Ishikawa (cell line): ENCODE measurements around the gene CFI.

Experiments
- CEBPB ChIP-seq: IDR thresholded peaks from 2 replicates; pipeline ENCODE4 v1.6.1; 2012
- CREB1 ChIP-seq: IDR thresholded peaks from 2 replicates; pipeline ENCODE4 v1.6.1; 2012; ENCODE audit warnings: low read depth
- EGR1 ChIP-seq: IDR thresholded peaks from 2 replicates; pipeline ENCODE4 v1.6.1; 2012
- EP300 ChIP-seq: IDR thresholded peaks from 2 replicates; pipeline ENCODE4 v1.6.1; 2012; ENCODE audit warnings: borderline replicate concordance
- FOXM1 ChIP-seq: IDR thresholded peaks from 2 replicates; pipeline ENCODE4 v1.6.1; 2012; ENCODE audit warnings: low read depth, borderline replicate concordance
- MAX ChIP-seq: IDR thresholded peaks from 2 replicates; pipeline ENCODE4 v1.6.1; 2012
- NFIC ChIP-seq: IDR thresholded peaks from 2 replicates; pipeline ENCODE4 v1.6.1; 2012
- RAD21 ChIP-seq: IDR thresholded peaks from 2 replicates; pipeline ENCODE4 v1.6.1; 2012; ENCODE audit warnings: low read depth
- REST ChIP-seq: IDR thresholded peaks from 2 replicates; pipeline ENCODE4 v1.6.1; 2012; ENCODE audit warnings: low read depth, mild to moderate bottlenecking
- TAF1 ChIP-seq: IDR thresholded peaks from 2 replicates; pipeline ENCODE4 v1.6.1; 2012; ENCODE audit warnings: low read depth, mild to moderate bottlenecking
- TCF12 ChIP-seq: IDR thresholded peaks from 2 replicates; pipeline ENCODE4 v1.6.1; 2012; ENCODE audit warnings: low read depth
- TEAD4 ChIP-seq: IDR thresholded peaks from 2 replicates; pipeline ENCODE4 v1.6.1; 2012
- USF1 ChIP-seq: IDR thresholded peaks from 2 replicates; pipeline ENCODE4 v1.6.1; 2012
- YY1 ChIP-seq: IDR thresholded peaks from 2 replicates; pipeline ENCODE4 v1.6.1; 2012; ENCODE audit warnings: low read depth
- ZBTB7A ChIP-seq: IDR thresholded peaks from 2 replicates; pipeline ENCODE4 v1.6.1; 2012; ENCODE audit warnings: low read depth

CFI gene

GRCh38 chr4:109729117-109729717, 72.6 kb downstream of the CFI start:
- TF ChIP-seq FOXM1 = no peak
- TF ChIP-seq CREB1 = no peak
- TF ChIP-seq TAF1 = no peak
- no peak for TF ChIP-seq USF1
- TF ChIP-seq YY1 = no peak
- no peak for TF ChIP-seq MAX

GRCh38 chr4:109728385-109728784, 73.4 kb downstream of the CFI start:
- no peak for TF ChIP-seq TCF12
- no peak for TF ChIP-seq FOXM1
- TF ChIP-seq CEBPB = no peak
- TF ChIP-seq CREB1 = no peak

- TF ChIP-seq CEBPB (no peak), MAX (no peak), TAF1 (no peak), TCF12 (no peak), YY1 (no peak), FOXM1 (no peak), TEAD4 (no peak), RAD21 (no peak), NFIC (no peak), ZBTB7A (no peak), EGR1 (no peak), USF1 (no peak)
Measured at GRCh38 chr4:109723110-109723509, 78.7 kb downstream of the CFI start.

- no peak for TF ChIP-seq TCF12
- TF ChIP-seq RAD21 = no peak
- TF ChIP-seq CEBPB = no peak
- TF ChIP-seq YY1 = no peak
- no peak for TF ChIP-seq FOXM1
- TF ChIP-seq REST = no peak
- TF ChIP-seq EP300 = no peak
- no peak for TF ChIP-seq ZBTB7A
- no peak for TF ChIP-seq USF1
- TF ChIP-seq NFIC = no peak
- TF ChIP-seq EGR1 = no peak
- TF ChIP-seq CREB1 = no peak
- TF ChIP-seq TAF1 = no peak
- TF ChIP-seq TEAD4 = no peak
- TF ChIP-seq MAX = no peak
Measured at GRCh38 chr4:109722357-109722756, 79.4 kb downstream of the CFI start.

- TF ChIP-seq RAD21 = no peak
- TF ChIP-seq EGR1 = no peak
- no peak for TF ChIP-seq ZBTB7A
- no peak for TF ChIP-seq REST
- no peak for TF ChIP-seq MAX
- TF ChIP-seq TCF12 = no peak
- no peak for TF ChIP-seq USF1
- TF ChIP-seq FOXM1 = no peak
- no peak for TF ChIP-seq CEBPB
Measured at GRCh38 chr4:109721033-109721432, 80.8 kb downstream of the CFI start.
